NB4 (cell line): ENCODE data around the gene RPP25L.

ENCODE experiments used
- DNase-seq: peaks from one replicate; pipeline ENCODE4 v3.0.0; 2010; ENCODE audit warnings: low read depth
- H3K4me3 ChIP-seq: one replicate; pipeline ENCODE4 v1.5.1; 2011; ENCODE audit warnings: mild to moderate bottlenecking, low read depth, low read length, moderate library complexity
- CTCF ChIP-seq: IDR thresholded peaks from one replicate; pipeline ENCODE4 v1.5.1; 2012; ENCODE audit warnings: low read depth, low read length
- MAX ChIP-seq: IDR thresholded peaks from 2 replicates; pipeline ENCODE4 v1.6.1; 2011; ENCODE audit warnings: low read depth, low read length
- MYC ChIP-seq: IDR thresholded peaks from 2 replicates; pipeline ENCODE4 v1.6.1; 2011; ENCODE audit warnings: low read depth, low read length
- POLR2A ChIP-seq: IDR thresholded peaks from 2 replicates; pipeline ENCODE4 v1.6.1; 2011; ENCODE audit warnings: mild to moderate bottlenecking; ENCODE audit not compliant: insufficient read length; ENCODE audit errors: extremely low read depth

RPP25L gene

GRCh38 chr9:34570809-34571480 lies 41.0 kb downstream of the RPP25L start:
- DNase-seq = no peak
- TF ChIP-seq MYC = no peak
- TF ChIP-seq MAX = no peak
- no peak for TF ChIP-seq CTCF
- TF ChIP-seq POLR2A = no peak
- H3K4me3 ChIP-seq = no peak overlapping the region

- TF ChIP-seq CTCF = no peak
- no peak for TF ChIP-seq MAX
- no peak for TF ChIP-seq MYC
- no peak for TF ChIP-seq POLR2A
- no peak overlapping the region for H3K4me3 ChIP-seq
- no peak for DNase-seq
Observed at GRCh38 chr9:34570376-34570775, 41.5 kb downstream of the RPP25L start.

- no peak for DNase-seq
- TF ChIP-seq MYC (no peak), MAX (no peak)
- H3K4me3 ChIP-seq = no peak overlapping the region
Observed at GRCh38 chr9:34568774-34569173, 43.1 kb downstream of the RPP25L start.

- DNase-seq = no peak
- H3K4me3 ChIP-seq = no peak overlapping the region
- TF ChIP-seq POLR2A (no peak), MYC (no peak), MAX (no peak), CTCF (no peak)
Observed at GRCh38 chr9:34568133-34568532, 43.8 kb downstream of the RPP25L start.

- DNase-seq = no peak
- TF ChIP-seq POLR2A (no peak), CTCF (no peak), MAX (no peak), MYC (no peak)
- no peak overlapping the region for H3K4me3 ChIP-seq
Observed at GRCh38 chr9:34566972-34567371, 44.9 kb downstream of the RPP25L start.

- DNase-seq = no peak
- H3K4me3 ChIP-seq = no peak overlapping the region
- TF ChIP-seq POLR2A (no peak), CTCF (no peak)
Observed at GRCh38 chr9:34566322-34566721, 45.6 kb downstream of the RPP25L start.
